RPMI8226 (cell line): ENCODE measurements around the gene DUSP7.
"Not testable (repeated sequence)": the region's sequence is repeated elsewhere in the genome, so short reads cannot be mapped to it uniquely, and the experiment has no call there.

ENCODE experiments used
- DNase-seq: peaks from one replicate; pipeline ENCODE4 v3.0.0-alpha.2; 2015

DUSP7 gene

DNA sequence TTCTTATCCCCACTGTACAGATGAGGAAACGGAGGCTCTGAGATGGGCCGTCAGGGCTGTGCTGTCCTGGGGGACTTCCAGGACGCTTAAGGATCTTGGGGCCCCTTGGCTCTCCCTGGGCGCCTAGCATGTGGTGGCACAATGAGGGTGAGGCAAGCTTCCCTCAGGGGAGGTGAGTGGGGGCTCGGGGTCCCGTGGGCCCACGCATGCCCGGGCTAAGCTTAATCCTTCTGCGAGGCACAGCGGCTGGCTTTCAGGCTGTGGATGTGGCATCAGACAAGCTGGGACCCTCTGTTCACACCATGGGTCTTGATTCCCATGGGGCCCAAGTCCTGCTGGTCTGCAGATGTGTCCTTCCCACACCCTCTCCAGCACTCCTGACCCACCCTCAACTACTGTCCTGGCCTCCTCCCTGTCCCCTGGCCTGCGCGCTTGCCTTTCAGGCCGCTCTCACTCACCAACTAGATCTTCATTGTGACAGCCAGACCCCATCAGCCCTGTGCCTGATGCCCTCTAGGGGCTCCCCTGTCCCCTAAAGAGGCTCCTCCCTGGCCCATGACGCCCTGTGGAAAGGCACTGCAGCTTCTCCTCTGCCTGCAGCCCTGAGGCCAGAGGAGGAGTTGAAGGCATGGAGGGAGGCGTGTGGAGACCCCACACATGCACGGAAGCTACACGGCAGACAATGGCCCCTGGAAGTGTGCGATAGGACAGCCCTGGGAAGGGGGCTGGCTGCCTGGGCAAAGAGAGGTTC lies 11.3 kb downstream of the DUSP7 start:
- DNase-seq: no peak

DNA sequence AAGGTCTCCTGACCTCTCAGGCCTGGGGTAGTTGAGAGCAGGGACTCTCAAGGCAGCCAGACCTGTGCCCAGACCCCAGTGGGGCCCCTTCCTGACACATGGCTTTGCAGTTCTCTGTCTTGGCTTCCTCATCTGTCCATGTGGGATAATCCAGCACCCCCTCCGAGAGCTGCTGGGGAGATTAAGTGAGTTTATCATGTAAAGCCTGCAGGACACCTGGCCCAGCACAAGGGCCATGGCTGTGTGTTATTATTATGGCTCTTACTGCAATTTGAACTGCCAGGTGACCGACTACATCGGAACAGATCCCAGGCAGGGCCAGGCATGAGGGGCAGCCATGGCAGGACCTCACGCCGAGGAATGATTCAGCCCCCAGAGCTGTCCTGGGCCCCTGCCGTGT lies 12.6 kb downstream of the DUSP7 start:
- DNase-seq: no peak

DNA sequence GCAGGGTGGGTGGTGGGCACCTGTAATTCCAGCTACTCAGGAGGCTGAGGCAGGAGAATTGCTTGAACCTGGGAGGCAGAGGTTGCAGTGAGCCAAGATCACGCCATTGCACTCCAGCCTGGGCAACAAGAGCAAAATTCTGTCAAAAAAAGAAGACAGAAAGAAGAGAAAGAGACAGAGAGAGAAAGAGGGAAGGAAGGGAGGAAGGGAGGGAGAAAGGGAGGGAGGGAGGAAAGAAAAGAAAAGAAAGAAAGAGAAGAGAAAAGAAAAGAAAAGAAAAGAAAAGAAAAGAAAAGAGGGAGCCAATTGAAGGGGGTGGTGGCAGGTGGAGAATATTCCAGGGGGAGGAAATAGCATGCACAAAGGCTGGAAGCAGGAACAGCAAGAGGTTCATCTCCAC lies 13.3 kb downstream of the DUSP7 start:
- not testable (repeated sequence) for DNase-seq

DNA sequence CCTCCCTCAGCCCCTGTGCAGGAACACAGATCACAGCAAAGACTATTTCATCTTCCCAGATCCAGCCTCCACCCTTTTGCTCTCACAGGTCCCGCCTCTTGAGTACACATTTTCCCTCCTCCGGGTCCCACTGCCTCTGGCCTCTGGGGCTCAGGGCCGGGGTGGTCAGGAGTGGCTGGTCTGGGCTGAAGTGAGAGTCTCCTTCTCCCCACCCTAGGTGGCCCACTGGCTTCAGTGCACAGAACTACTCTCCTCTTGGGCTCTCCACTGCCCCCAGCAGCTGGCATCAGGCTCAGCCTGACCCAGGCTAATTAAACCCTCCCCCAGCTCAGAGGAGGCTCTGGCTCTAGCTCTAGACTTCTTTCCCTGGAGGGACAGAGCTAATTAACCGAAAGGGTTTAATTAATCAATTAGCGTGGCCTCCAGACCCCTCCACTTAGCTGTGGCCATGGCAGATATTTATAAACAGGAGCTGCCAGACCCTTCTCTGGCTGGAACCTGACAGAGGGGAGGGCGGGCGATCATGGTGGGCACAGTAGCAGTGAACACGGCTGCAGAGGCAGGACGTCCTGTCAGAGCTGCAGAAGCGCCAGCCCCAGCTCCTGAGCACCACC lies 15.1 kb downstream of the DUSP7 start:
- DNase-seq: peak; percentile 50

DNA sequence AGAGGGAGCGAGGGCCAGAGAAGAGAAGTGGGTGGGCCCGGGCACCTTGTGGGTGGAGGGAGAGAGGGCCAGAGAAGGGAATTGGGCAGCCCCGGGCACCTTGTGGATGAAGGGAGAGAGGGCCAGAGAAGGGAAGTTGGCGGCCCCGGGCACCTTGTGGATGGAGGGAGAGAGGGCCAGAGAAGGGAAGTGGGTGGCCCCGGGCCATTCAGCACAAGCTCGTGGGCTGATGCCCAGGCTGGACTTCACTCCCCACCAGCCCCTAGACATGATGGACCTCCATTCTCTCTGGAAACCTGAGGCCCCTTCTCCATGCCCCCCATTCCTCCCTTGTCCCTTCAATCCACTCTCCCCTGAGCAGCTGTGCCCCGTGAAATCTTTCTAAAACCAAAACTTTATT lies 15.8 kb downstream of the DUSP7 start:
- DNase-seq: no peak

DNA sequence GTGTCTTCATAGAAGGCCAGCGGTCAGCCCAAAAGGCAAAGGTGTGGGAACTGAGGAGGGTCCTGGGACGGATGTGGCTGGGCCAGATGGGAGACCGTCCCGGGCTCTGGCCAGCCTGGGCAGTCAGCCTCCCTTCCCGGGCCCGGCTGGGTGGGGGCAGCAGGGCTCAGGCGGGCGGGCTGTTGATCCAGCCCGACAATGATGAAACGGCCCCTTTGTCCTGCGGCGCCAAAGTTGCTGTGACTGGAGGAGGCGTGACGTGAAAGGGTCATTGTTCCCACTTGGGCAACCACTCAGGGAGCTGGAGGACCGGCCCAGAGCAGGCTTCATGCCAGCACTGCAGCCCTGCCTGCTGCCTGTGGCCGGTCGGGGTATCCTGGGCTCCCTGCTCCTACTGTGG lies 16.5 kb downstream of the DUSP7 start:
- DNase-seq: no peak

DNA sequence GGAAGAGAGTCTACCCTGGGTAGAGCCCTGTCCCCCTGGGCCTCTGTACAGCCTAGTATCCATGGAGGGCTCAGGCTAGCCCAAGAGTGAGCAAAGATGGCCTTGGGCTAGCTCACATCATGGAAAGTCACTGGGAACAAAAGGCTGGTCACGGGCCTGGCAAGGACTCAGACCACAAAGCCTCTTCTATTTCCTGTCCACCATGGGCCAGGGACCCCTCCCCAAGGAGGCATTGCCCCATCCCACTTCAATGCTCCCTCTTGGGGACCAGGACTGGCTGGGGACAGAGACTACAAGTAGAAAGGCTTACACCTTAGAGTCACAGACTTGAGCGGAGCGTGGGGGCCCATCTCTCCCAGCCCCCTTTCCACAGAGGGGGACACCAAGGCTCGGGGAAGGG lies 16.9 kb downstream of the DUSP7 start:
- DNase-seq: no peak

DNA sequence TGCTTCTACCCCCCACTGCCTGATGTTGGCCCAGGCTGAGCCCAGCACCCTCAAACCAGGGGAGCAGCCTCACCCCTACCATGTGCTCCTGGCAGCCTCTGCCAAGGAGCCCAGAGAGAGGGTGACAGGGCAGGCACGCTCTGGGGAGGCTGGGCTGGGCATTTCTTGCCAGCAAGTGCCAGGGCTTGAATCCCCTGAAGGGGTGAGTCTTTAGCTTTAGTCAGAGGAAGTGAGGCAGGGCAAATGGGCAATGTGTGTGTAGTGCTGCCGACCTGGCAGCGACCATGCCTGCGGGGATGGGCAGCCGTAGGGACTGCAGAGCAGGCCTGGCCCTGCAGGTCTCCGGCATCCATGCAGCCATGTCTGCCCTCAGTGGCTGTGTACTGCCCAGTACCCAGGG lies 18.1 kb downstream of the DUSP7 start:
- no peak for DNase-seq

DNA sequence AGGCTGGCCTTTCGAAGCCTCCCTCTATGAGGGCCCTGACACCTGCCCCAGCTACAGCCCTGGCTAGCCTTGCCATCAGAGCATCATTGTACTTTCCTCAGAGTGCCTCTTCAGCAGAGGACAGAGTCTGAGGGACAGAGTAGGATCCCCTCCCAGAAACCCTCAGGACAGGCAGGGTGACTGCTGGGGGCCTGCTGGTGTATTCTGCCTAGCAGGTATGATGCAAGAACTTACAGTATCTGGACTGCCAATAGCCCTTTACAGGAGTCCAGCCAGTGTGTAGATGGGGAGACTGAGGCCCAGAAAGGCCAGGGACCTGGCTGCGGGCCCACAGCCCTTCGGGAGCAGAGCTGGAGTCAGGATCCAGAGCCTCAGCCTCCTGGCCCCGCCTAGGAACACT lies 19.1 kb downstream of the DUSP7 start:
- no peak for DNase-seq

DNA sequence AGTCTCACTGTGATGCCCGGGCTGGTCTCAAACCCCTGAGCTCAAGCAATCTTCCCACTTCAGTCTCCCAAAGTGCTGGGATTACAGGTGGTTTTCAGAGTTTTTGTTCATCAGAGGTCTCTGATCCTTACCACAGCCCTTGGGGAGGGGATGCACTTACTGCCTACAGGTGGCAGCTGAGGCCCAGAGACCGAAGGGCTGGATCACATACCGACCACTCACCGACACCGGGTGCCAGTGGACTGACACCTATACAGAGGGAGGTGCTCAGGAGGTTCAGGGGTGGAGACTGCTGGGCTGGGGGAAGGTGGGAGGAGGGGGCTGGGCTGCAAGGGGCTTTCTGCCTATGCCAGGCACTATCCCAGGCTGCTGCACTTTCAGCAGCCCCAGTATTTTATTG lies 19.5 kb downstream of the DUSP7 start:
- DNase-seq: no peak

DNA sequence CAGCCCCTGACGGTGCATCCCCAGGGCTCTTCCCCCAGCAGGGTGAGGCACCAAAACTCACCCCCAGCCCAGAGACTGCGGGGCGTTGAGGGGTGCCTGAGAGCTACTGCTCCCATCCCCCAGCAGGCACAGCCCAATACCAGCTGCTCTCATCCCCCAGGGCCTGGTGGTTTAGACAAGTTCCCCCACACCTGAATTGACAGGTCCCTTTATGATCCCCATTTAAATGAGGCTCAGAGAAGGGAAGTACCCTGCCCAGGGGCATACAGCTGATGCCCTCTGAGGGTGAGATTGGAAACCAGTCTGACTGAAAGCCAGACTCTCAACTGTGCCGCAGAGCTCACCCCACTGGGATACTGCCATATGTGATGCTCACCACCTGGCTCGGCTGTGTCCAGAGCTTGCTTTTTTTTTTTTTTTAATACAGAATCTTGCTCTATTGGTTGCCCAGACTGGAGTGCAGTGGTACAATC lies 20.1 kb downstream of the DUSP7 start:
- DNase-seq: no peak

DNA sequence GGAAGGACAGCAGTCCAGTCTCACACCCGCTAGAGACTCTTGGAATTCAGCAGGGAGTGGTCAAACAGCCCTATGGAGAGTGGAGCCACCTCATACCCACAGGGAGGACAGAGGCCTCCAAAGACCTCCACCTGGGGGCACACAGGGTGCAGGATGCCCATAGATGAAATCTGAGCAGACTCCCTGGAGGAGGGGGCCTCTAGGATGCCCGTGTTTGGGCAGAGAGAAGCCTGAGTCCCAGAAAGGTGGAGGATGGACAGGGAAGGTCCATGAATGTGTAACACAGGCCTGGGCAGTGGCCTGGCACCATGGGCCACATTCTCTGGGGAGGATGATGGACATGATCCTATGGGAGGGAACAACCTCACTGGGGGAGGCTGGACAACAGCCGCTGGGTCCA lies 21.7 kb downstream of the DUSP7 start:
- DNase-seq: no peak

DNA sequence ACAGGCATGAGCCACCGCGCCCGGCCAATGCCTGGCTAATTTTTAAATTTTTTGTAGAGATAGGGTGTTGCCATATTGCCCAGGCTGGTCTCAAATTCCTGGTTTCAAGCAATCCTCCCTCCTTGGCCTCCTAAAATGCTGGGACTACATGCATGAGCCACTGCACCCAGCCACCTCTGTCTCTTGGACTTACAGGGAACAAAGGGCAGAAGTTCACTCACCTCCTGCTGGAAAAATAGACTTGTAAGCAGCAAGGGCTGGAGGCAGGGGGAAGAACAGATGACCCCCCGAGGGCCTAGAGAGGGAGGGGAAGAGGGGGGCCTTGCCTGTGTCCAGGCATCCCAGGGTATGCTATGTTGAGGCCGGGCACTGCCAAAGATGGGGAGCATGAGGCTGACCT lies 22.2 kb downstream of the DUSP7 start:
- DNase-seq: no peak

DNA sequence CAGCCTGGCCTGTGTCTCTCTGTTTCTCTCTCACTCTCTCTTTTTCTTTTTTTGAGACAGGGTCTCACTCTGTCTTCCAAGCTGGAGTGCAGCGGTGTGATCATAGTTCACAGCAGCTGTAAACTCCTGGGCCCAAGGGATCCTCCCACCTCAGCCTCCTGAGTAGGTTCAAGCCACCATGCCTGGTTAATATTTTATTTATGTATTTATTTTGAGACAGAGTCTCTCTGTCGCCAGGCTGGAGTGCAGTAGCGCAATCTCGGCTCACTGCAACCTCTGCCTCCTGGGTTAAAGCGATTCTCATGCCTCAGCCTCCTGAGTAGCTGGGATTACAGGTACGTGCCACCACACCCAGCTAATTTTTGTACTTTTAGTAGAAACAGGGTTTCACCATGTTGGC lies 22.6 kb downstream of the DUSP7 start:
- DNase-seq: not testable (repeated sequence)

DNA sequence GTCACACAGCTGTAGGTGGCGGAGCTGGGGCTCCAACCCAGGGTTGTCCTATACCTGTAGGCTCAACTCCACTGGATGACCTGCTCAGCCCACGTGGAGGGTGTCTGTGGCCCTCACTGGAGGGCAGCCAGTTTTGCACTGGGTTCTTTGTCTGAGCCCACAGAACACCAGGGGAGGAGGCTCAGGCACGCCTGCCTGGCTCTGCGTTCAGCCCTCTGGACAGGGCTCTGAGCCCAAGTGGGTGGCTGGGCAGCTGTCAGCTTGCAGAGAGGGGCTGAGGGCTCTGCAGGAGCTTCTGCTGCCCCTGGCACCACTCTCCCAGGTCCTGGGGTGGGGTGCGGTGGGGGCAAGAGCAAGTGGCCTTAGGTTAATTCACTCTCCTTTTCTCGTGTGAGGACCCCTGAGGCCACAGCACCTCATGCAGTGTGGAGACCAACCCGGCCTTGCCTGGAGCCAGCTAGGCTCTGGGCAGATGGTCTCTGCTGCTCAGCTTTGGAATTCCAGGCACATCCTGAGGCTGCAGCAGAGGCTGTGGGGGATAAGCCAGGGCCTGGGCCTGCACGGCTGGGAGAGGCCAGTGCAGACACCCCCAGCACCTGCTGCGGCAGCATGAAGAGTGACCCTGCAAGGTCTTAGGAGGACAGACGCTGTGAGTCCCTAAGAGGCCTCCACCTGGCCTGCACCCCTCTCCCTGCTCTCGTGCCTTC lies 23.5 kb downstream of the DUSP7 start:
- no peak for DNase-seq

DNA sequence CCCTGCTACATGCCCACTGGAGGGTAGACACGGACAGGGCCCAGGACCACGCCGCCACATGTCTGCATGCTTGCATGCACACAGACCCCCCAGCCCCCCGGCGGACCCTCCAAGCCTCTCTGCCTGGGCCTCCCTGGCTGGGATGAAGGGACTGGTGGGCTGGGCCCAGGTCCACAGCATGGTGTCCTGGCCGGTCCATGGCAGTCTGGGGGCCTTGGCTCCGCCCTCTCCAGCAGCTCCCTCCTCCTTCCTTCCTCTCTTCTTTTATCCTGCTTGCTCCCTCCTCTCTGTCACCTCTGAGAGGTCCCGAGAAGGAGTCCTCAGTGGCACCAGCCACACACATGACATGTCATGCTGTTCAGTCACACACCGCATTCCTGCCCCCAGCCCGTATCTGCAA lies 24.5 kb downstream of the DUSP7 start:
- DNase-seq: no peak

DNA sequence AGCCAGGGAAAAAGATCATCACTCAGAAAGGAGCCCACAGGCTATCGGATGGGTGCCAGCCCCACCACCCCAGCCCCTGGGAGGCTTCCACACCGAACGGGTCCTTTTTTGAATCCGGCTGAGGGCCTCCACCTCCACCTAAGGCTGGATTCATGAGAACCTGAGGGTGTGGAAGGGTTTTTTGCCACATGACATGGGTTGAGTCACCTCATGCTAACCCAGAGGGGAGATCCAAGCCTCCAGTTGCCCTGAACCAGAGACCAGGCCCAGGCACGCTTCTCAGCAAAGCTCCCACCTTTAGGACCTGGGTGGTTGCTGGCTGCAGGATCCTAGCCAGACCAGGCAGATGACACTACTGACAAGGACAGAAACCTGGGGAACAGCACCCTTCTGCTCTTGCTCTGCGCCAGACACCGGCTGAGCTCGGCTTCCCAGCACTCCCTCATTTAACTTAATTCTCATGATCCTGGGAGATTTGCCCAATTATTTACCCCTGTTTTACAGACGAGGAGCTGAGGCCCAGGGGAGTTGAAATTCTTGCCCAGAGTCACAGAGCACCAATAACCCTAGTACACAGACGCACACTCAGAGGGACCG lies 25.6 kb downstream of the DUSP7 start:
- no peak for DNase-seq

DNA sequence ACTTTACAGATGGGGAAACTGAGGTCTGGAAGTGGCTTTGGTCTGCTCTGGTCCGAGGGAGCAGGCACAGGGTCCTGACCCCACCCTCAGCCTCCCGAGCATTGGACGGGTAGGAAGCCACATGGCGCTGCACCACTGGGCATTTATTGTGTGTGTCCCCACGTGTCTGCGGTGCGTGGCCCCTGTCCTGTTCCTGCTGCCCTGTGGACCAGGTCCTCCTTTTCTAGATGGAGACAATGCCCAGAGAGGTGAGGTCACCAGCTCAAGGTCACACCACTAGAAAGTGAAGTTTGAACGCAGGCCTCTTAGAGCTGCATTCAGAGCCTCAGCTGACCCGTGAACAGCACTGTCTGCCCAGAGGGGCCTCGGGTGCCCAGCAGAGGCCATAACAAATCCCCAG lies 26.8 kb downstream of the DUSP7 start:
- no peak for DNase-seq

DNA sequence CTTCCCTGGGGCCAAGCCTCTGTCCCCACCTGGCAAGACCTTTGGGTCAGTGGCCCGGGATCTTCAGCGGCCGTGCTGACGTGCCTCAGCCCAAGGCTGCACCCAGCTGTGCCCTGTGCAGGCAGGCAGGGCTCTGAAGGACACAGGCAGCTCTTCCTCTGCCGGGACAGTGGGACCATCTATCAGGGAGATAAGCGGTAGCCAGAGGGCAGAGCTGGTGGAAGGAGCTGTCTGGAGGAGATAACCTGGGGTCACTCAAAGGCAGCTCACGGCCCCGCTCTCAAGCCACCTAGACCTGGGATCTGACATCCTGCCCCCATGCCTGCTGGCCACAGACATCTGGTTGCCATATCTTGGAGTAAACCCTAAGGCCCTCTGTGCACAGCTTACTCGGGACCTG lies 27.3 kb downstream of the DUSP7 start:
- DNase-seq: no peak

DNA sequence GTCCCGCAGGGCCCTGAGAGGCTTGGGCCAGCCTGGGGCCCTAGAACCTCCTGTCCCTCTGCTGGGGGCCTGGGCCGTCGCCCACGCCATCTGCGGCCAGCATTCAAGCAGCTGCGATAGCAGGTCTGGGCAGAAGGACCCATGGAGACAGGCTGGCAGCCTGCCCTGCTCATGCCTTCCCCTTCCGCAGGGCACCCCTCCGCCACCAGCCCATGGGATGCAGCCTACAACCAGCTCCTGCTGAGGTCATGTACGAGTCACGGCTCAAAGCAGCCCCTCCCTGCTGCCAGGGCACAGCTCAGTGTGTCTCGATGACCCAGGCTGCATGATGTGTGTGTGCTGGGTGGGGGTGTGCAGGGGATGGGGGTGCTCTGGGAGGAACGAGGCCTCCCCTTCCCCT lies 27.8 kb downstream of the DUSP7 start:
- DNase-seq: no peak

DNA sequence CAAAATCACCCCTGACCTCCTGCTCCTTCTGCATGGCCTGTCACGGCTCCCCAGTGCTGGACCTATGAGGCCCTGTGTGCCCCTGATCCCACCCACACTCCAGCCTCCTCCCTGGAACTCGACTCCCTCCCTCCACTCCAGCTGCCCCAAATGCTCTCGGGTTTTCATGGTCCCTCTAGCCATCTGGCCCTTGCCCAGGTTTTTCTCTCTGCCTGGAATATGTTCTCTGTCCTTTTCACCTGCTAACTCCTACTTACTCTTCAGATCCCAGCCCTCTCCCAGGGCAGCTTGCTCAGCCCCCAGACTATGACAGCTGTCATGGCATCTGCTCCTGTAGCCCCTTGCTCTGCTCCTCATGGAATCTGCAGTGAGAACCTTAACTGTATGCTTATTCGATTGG lies 30.3 kb downstream of the DUSP7 start:
- no peak for DNase-seq

DNA sequence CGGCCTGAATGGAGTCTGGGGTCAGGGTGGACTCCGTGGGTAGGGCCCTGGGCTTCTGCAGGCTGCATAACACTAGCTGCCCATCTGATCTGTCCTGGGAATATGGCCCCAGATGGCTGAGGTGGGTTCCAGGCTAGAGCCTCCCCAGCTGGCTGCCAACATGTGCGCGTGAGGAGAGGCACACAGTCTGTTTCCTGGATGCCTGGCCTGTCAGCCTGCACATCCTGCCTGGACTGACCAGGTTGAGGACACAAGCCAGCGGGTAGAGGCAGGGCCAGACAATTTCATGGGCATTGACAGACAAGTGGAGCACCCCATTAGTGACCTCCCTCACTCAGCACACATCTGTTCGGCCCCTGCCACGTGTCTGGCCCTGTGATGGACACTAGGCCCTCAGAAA lies 30.9 kb downstream of the DUSP7 start:
- no peak for DNase-seq

DNA sequence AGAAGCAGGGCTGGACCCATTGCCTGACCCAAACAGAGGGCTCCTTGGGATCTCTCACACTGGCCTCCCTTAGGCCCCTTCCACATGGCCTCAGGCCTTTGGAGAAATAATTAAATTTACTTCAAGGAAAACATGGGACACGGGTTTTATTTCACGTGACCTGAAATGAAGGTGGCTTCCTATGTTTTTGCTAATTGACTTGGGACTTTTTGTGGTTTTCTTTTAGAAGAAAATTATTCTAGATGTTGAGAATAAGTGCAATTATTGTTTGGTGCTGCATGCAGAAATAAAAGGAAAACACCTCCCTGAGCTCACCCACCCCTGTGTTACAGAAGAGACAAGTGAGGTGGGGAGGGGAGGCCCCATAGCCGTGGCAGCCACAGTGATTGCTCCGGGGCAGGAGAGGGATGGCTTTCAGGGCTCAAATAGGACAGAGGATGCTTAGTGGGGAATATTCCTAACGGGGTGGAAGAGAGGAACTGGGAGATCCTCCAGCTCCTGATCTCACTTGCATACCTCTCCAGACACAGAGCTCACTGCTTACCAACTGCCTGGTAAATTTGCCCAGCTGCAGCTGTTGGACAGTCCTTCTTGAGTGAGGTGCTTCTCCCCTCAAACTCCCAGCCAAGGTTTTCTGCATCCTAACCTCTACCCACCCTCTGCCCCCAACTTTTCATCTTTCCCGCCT lies 31.5 kb downstream of the DUSP7 start:
- DNase-seq: no peak
